Stomach (tissue), 4 donors: Measurements from ENCODE around the gene PNRC2.

ENCODE experiments used
- CTCF ChIP-seq, 7 experiments: fragments of 450-650 bp in 4 of 7; fragments of 200-600 bp in 3 of 7; sonication (generic) in 3 of 7; IDR thresholded peaks; one replicate each; pipeline ENCODE4 v1.5.1; 2016 to 2019; ENCODE audit warnings: antibody characterized with exemption in 7 of 7, control low read depth in 2 of 7, mild to moderate bottlenecking in 1 of 7
- POLR2A ChIP-seq, 4 donors: fragments of 450-650 bp; IDR thresholded peaks; one replicate each; pipeline ENCODE4 v1.6.1; 2016; ENCODE audit warnings: antibody characterized with exemption in 4 of 4, control low read depth in 2 of 4, mild to moderate bottlenecking in 1 of 4, moderate library complexity in 1 of 4
- POLR2AphosphoS5 ChIP-seq, 3 donors: sonication (generic); formaldehyde crosslinking; IDR thresholded peaks; one replicate each; pipeline ENCODE4 v1.6.1; 2016; ENCODE audit warnings: antibody characterized with exemption in 3 of 3

DNA sequence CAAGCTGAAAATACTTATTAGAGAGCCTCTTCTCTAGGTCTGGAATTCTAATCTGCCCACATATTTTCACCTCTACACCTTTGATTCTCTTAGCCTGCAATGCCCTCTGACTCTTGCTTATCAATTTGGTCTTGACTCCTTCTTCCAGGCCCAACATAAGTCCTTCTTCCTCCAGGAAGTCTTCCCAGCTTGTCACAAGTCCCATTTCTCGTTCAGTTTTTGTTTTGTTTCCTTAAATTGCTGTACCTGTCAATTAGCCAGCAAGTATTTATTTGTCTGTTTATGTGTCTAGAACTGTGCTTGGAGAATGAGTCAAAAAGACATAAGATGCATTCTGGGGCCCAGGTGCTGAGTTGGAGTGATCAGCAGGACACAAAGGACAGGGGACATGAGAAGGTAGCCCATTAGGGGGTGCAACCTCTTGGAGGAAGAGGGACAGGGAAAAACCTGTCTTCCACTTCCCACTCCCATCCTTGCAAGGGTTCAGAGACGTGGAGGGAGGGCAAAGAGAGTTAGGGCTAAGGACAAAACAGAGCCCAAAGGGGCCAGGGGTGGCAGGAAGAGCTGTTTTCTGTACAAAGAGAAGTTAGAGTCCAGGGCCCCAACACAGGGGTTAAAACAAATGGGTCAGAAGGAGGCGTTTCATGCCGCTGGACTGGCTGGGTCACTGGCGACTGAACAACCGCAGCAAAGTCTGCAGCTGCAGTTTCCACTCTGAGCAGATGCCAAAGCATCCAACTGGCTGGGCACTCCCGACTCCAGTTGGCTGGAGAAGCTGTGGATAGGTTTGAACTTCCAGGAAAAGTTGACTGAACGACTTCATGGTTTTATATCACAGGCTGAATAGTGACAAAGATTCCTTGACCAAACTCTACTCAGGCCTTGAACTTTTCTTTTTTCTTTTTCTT lies 35.8 kb upstream of the PNRC2 start:
- no peak for TF ChIP-seq CTCF (IDR thresholded peaks at IDR 0.05)
- TF ChIP-seq POLR2AphosphoS5 (IDR thresholded peaks at IDR 0.05), result no peak
- no peak for TF ChIP-seq POLR2A (IDR thresholded peaks at IDR 0.05)
